SK-N-SH (cell line): Measurements from ENCODE around the gene ZNF784.

Experiments used
- CTCF ChIP-seq: fragments of 200-600 bp; sonication (generic); IDR thresholded peaks from 2 replicates; pipeline ENCODE4 v1.6.1; 2017; ENCODE audit warnings: antibody characterized with exemption, mild to moderate bottlenecking, moderate library complexity
- ELF1 ChIP-seq: IDR thresholded peaks from 2 replicates; pipeline ENCODE4 v1.4.0; 2012
- EP300 ChIP-seq, 2 experiments: IDR thresholded peaks; 2 replicates each; pipeline versions ENCODE4 v1.4.0 to v1.6.1; 2012; ENCODE audit warnings: borderline replicate concordance in 1 of 2, low read depth in 1 of 2, low read length in 1 of 2
- EZH2phosphoT487 ChIP-seq: fragments of 200-600 bp; sonication (generic); IDR thresholded peaks from 2 replicates; pipeline ENCODE4 v1.6.1; 2017; ENCODE audit warnings: low read depth, mixed run types, mild to moderate bottlenecking, antibody characterized with exemption, moderate library complexity, borderline replicate concordance
- POLR2AphosphoS5 ChIP-seq: IDR thresholded peaks from 2 replicates; pipeline ENCODE4 v1.6.1; 2012; ENCODE audit warnings: low read depth, low read length
- RCOR1 ChIP-seq: fragments of 150-350 bp; IDR thresholded peaks from 2 replicates; pipeline ENCODE4 v1.6.1; 2017; ENCODE audit warnings: antibody characterized with exemption, low read length
- REST ChIP-seq: IDR thresholded peaks from 2 replicates; pipeline ENCODE4 v1.6.1; 2012; ENCODE audit warnings: mild to moderate bottlenecking, low read depth, low read length, moderate library complexity
- RFX5 ChIP-seq: IDR thresholded peaks from 2 replicates; pipeline ENCODE4 v1.6.1; 2012; ENCODE audit warnings: mild to moderate bottlenecking, improper control_type of control experiment, low read length
- RXRA ChIP-seq: IDR thresholded peaks from 2 replicates; pipeline ENCODE4 v1.4.0; 2012; ENCODE audit warnings: low read depth, mild to moderate bottlenecking, borderline replicate concordance
- SMC3 ChIP-seq: IDR thresholded peaks from 2 replicates; pipeline ENCODE4 v1.6.1; 2012; ENCODE audit warnings: low read depth, low read length, improper control_type of control experiment
- TAF1 ChIP-seq: IDR thresholded peaks from 2 replicates; pipeline ENCODE4 v1.6.1; 2012; ENCODE audit warnings: low read depth, mild to moderate bottlenecking, low read length, moderate library complexity, borderline replicate concordance
- TEAD4 ChIP-seq: IDR thresholded peaks from 2 replicates; pipeline ENCODE4 v1.4.0; 2012; ENCODE audit warnings: mild to moderate bottlenecking, borderline replicate concordance; ENCODE audit not compliant: insufficient read depth
- USF1 ChIP-seq: IDR thresholded peaks from 2 replicates; pipeline ENCODE4 v1.4.0; 2012; ENCODE audit warnings: low read depth, borderline replicate concordance
- USF2 ChIP-seq: fragments of 150-350 bp; IDR thresholded peaks from 2 replicates; pipeline ENCODE4 v1.6.1; 2017; ENCODE audit warnings: antibody characterized with exemption, low read length, low read depth, borderline replicate concordance

GRCh38 chr19:55651236-55651635 lies 26.9 kb upstream of the ZNF784 start:
- TF ChIP-seq RCOR1 (no peak), CTCF (no peak), SMC3 (no peak), USF2 (no peak), REST (no peak), EP300 (IDR thresholded peaks at IDR 0.05; ENCODE audit: borderline replicate concordance in 1 of 2, low read depth in 1 of 2, low read length in 1 of 2) (no peak), TEAD4 (no peak), USF1 (no peak), RFX5 (no peak), EZH2phosphoT487 (no peak), POLR2AphosphoS5 (no peak), ELF1 (no peak), TAF1 (no peak), RXRA (no peak)
